Tibial nerve (tissue), 4 donors: Measurements from ENCODE around the gene TYMP. TPM values are rescaled to one million over a fixed set of nuclear protein-coding genes. Genes with fewer than 3 reads are reported as not detected.

Experiments used
- DNase-seq, 2 donors: peaks; one replicate each; pipeline ENCODE4 v3.0.0-alpha.2; 2019; ENCODE audit warnings: low spot score in 2 of 2
- H3K27ac ChIP-seq, 4 donors: fragments of 200-600 bp; sonication (generic) in 3 of 4; one replicate each; pipeline ENCODE4 v1.5.1; 2017 to 2019; ENCODE audit warnings: mild to moderate bottlenecking in 1 of 4
- H3K27me3 ChIP-seq, 2 donors: fragments of 200-600 bp; sonication (generic) in 1 of 2; one replicate each; pipeline versions ENCODE4 v1.5.1 to v1.6.0; 2017 to 2019
- H3K36me3 ChIP-seq, 3 donors: fragments of 200-600 bp; sonication (generic); one replicate each; pipeline ENCODE4 v1.5.1; 2018 to 2019
- H3K4me1 ChIP-seq, 4 donors: fragments of 200-600 bp; sonication (generic) in 3 of 4; one replicate each; pipeline ENCODE4 v1.5.1; 2017 to 2019
- H3K4me3 ChIP-seq, 4 donors: fragments of 200-600 bp; sonication (generic) in 3 of 4; one replicate each; pipeline ENCODE4 v1.5.1; 2017 to 2019; ENCODE audit warnings: mild to moderate bottlenecking in 1 of 4, moderate library complexity in 1 of 4
- H3K9me3 ChIP-seq, 4 donors: fragments of 200-600 bp; sonication (generic) in 3 of 4; one replicate each; pipeline ENCODE4 v1.5.1; 2017 to 2019
- CTCF ChIP-seq, 5 experiments: fragments of 200-600 bp in 3 of 5; fragments of 450-650 bp in 2 of 5; sonication (generic) in 3 of 5; IDR thresholded peaks; one replicate each; pipeline ENCODE4 v1.5.1; 2016 to 2019; ENCODE audit warnings: antibody characterized with exemption in 5 of 5, mild to moderate bottlenecking in 3 of 5, moderate library complexity in 2 of 5
- EP300 ChIP-seq, 2 donors: sonication (generic); formaldehyde crosslinking; IDR thresholded peaks; one replicate each; pipeline ENCODE4 v1.6.1; 2017; ENCODE audit warnings: antibody characterized with exemption in 2 of 2, mild to moderate bottlenecking in 1 of 2
- POLR2A ChIP-seq, 2 donors: fragments of 450-650 bp; IDR thresholded peaks; one replicate each; pipeline ENCODE4 v1.6.1; 2017; ENCODE audit warnings: antibody characterized with exemption in 2 of 2, mild to moderate bottlenecking in 2 of 2, moderate library complexity in 2 of 2
- WGBS, 2 donors: methylation state at CpG; one replicate each; pipeline ENCODE4 v1.1.5; 2018; 5-methylcytosine and 5-hydroxymethylcytosine counted together
- total RNA-seq, 4 donors: library from RNA; depleted of rRNA; stranded (reverse); fragments of >200 nt; gene quantifications; one replicate each; pipeline ENCODE4 v1.1.0, GENCODE V29; 2016

Gene TYMP
- total RNA-seq, 4 donors from 2014 or later, result 33.1 to 239 (median 60.3) TPM

GRCh38 chr22:50553310-50553709 is 23.5 kb upstream of the TYMP start:
- no peak for DNase-seq
- TF ChIP-seq CTCF (IDR thresholded peaks at IDR 0.05) (no peak), POLR2A (IDR thresholded peaks at IDR 0.05) (no peak), EP300 (IDR thresholded peaks at IDR 0.05) (no peak)
- Histone ChIP-seq H3K27me3 (peaks cover 0 to 18% of the 10 kb centered on the region in 2 donors), H3K4me1 (peaks cover 0 to 9% (median 7%) of the 10 kb centered on the region in 4 donors), H3K9me3 (no peaks in the 10 kb centered on the region), H3K36me3 (no peaks in the 10 kb centered on the region), H3K27ac (no peak overlapping the region), H3K4me3 (no peak overlapping the region)
- 78 to 86% methylated on average over 8 of the region's 8 CpGs for WGBS, 2 donors

- WGBS, 2 donors, result 93% methylated on average over 11 of the region's 11 CpGs
- Histone ChIP-seq H3K4me3 (no peak overlapping the region), H3K4me1 (peaks cover 0 to 25% (median 9%) of the 10 kb centered on the region in 4 donors), H3K36me3 (no peaks in the 10 kb centered on the region), H3K27me3 (peaks cover 0 to 37% of the 10 kb centered on the region in 2 donors), H3K9me3 (no peaks in the 10 kb centered on the region), H3K27ac (no peak overlapping the region)
- TF ChIP-seq CTCF (IDR thresholded peaks at IDR 0.05), result no peak
- no peak for DNase-seq
Measured at GRCh38 chr22:50551160-50551752, 21.4 kb upstream of the TYMP start.

DNA sequence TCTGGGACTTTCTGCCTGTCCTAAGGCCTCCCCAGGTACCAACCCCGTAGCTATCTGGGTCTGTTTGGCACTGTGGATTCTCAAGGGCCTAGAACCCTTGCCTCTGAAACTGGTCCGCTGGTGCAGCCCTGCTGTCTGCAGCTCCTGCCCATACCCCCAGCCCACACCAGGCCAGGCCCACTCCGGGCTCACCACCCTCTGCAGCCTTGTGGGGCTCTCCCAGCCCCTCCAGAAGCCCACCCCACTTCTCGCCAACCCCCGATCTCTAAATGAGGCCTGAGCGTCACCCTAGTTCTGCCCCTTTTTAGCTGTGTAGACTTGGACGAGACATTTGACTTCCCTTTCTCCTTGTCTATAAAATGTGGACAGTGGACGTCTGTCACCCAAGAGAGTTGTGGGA is 20.6 kb upstream of the TYMP start:
- DNase-seq, result no peak
- H3K27me3 ChIP-seq, result peaks cover 0 to 45% of the 10 kb centered on the region in 2 donors
- TF ChIP-seq EP300 (IDR thresholded peaks at IDR 0.05) (no peak), CTCF (IDR thresholded peaks at IDR 0.05) (no peak), POLR2A (IDR thresholded peaks at IDR 0.05) (no peak)
- WGBS, 2 donors, result 83 to 86% methylated on average over 8 of the region's 8 CpGs
- no peak overlapping the region for H3K27ac ChIP-seq
- H3K4me1 ChIP-seq, result peaks cover 0 to 25% (median 9%) of the 10 kb centered on the region in 4 donors
- H3K9me3 ChIP-seq, result no peaks in the 10 kb centered on the region
- H3K4me3 ChIP-seq, result no peak overlapping the region
- no peaks in the 10 kb centered on the region for H3K36me3 ChIP-seq

DNA sequence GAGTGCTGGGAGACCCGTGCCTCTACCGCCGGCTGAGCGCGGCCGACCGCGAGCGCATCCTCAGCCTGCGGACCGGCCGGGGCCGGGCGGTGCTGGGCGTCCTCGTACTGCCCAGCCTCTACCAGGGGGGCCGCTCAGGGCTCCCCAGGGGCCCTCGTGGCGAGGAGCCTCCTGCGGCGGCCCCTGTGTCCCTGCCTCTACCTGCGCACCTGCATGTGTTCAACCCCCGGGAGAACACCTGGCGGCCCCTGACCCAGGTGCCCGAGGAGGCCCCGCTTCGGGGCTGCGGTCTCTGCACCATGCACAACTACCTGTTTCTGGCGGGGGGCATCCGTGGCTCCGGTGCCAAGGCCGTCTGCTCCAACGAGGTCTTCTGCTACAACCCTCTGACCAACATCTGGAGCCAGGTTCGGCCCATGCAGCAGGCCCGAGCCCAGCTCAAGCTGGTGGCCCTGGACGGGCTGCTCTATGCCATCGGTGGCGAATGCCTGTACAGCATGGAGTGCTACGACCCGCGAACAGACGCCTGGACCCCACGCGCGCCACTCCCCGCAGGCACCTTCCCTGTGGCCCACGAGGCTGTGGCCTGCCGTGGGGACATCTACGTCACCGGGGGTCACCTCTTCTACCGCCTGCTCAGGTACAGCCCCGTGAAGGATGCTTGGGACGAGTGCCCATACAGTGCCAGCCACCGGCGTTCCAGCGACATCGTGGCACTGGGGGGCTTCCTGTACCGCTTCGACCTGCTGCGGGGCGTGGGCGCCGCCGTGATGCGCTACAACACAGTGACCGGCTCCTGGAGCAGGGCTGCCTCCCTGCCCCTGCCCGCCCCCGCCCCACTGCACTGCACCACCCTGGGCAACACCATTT is 19.3 kb upstream of the TYMP start:
- no peak for DNase-seq
- TF ChIP-seq POLR2A (IDR thresholded peaks at IDR 0.05), result no peak
- TF ChIP-seq CTCF (IDR thresholded peaks at IDR 0.05), result no peak
- TF ChIP-seq EP300 (IDR thresholded peaks at IDR 0.05), result no peak
- WGBS, 2 donors, result 61 to 83% methylated on average over 38 to 41 of the region's 68 CpGs

More for the DNA sequence above, 19.3 kb upstream of the TYMP start:
- no peaks in the 10 kb centered on the region for H3K9me3 ChIP-seq
- H3K27me3 ChIP-seq, result peaks cover 0 to 56% of the 10 kb centered on the region in 2 donors
- H3K36me3 ChIP-seq, result no peaks in the 10 kb centered on the region
- peak overlapping the region in 2 of 4 donors; percentile 11 to 71 for H3K27ac ChIP-seq
- H3K4me3 ChIP-seq, result peak overlapping the region in 3 of 4 donors; percentile 1 to 46 (median 40)
- H3K4me1 ChIP-seq, result peaks cover 0 to 28% (median 14%) of the 10 kb centered on the region in 4 donors
